Endothelial cell of umbilical vein (primary cell): Measurements from ENCODE around the gene RND1. TPM values are rescaled to one million over a fixed set of nuclear protein-coding genes. Genes with fewer than 3 reads are reported as not detected.

ENCODE experiments used
- polyA plus RNA-seq, 4 experiments: library from polyadenylated mRNA; depleted of rRNA in 3 of 4; stranded (reverse) in 3 of 4; unstranded in 1 of 4; fragments of >200 nt; gene quantifications; 2 replicates each; pipeline versions ENCODE4 v1.2.1 to v1.2.3, GENCODE V29; 2011 to 2012; ENCODE audit warnings: missing spikeins in 1 of 4
- small RNA-seq: library from RNA; depleted of rRNA; stranded (forward); fragments of <200 nt; gene quantifications from one replicate; pipeline ENCODE3, GENCODE V24; 2012; ENCODE audit warnings: low replicate concordance, low read depth; ENCODE audit not compliant: insufficient read depth, insufficient read length
- total RNA-seq: library from RNA; stranded (reverse); gene quantifications from 2 replicates; pipeline ENCODE4 v1.2.3, GENCODE V29; 2021

The RND1 gene
- total and polyA plus RNA-seq, 2 donors (not counting 3 experiments of a cell fraction or from before 2014, with no cell fraction given) = 4.0 to 9.9 TPM

Small RNAs within 50 kb of the gene (small RNA-seq; reads per million reads assigned to genes)
- gene AC073610.1 (not detected), gene RF00019 (not detected), gene RNU6-600P (not detected)

Other genes with a start within 250 kb of the RND1 start
- gene KANSL2, start 183.6 kb downstream of the RND1 start, total RNA-seq = 35.8 and 40.6 TPM in 2 replicates
- 27.3 and 30.5 TPM in 2 replicates for gene KANSL2, start 183.6 kb downstream of the RND1 start, polyA plus RNA-seq
- gene CCNT1, start 149.2 kb downstream of the RND1 start, total RNA-seq = 33.0 and 35.1 TPM in 2 replicates
- 9.7 and 10.6 TPM in 2 replicates for gene CCNT1, start 149.2 kb downstream of the RND1 start, polyA plus RNA-seq
- gene ADCY6, start 76.8 kb downstream of the RND1 start, total RNA-seq = 43.3 and 46.2 TPM in 2 replicates
- gene ADCY6, start 76.8 kb downstream of the RND1 start, polyA plus RNA-seq = 37.0 and 38.7 TPM in 2 replicates
- 61.8 and 64.2 TPM in 2 replicates for gene CACNB3, start 47.4 kb downstream of the RND1 start, total RNA-seq
- gene CACNB3, start 47.4 kb downstream of the RND1 start, polyA plus RNA-seq = 37.4 and 46.1 TPM in 2 replicates
- 101 and 107 TPM in 2 replicates for gene DDX23, start 13.7 kb downstream of the RND1 start, total RNA-seq
- 47.4 and 56.0 TPM in 2 replicates for gene DDX23, start 13.7 kb downstream of the RND1 start, polyA plus RNA-seq
- gene FKBP11, start 59.6 kb upstream of the RND1 start, total RNA-seq = 78.9 and 81.2 TPM in 2 replicates
- gene FKBP11, start 59.6 kb upstream of the RND1 start, polyA plus RNA-seq = 74.2 and 81.7 TPM in 2 replicates
- 172 and 187 TPM in 2 replicates for gene ARF3, start 91.6 kb upstream of the RND1 start, total RNA-seq
- 138 and 149 TPM in 2 replicates for gene ARF3, start 91.6 kb upstream of the RND1 start, polyA plus RNA-seq
- not detected in 2 replicates for gene WNT10B, start 105.9 kb upstream of the RND1 start, total RNA-seq
- gene WNT10B, start 105.9 kb upstream of the RND1 start, polyA plus RNA-seq = 0.04 and 0.14 TPM in 2 replicates
- gene WNT1, start 112.5 kb upstream of the RND1 start, total RNA-seq = not detected in 2 replicates
- not detected in 2 replicates for gene WNT1, start 112.5 kb upstream of the RND1 start, polyA plus RNA-seq
- 0.22 and 0.42 TPM in 2 replicates for gene DDN, start 133.5 kb upstream of the RND1 start, total RNA-seq
- 0.06 and 0.07 TPM in 2 replicates for gene DDN, start 133.5 kb upstream of the RND1 start, polyA plus RNA-seq
- 50.0 and 54.9 TPM in 2 replicates for gene PRKAG1, start 152.9 kb upstream of the RND1 start, total RNA-seq
- gene PRKAG1, start 152.9 kb upstream of the RND1 start, polyA plus RNA-seq = 52.1 and 59.5 TPM in 2 replicates
- 106 and 120 TPM in 2 replicates for gene KMT2D, start 194.9 kb upstream of the RND1 start, total RNA-seq
- 11.5 and 15.1 TPM in 2 replicates for gene KMT2D, start 194.9 kb upstream of the RND1 start, polyA plus RNA-seq
- 2.3 and 2.6 TPM in 2 replicates for gene RHEBL1, start 204.1 kb upstream of the RND1 start, total RNA-seq
- 2.2 and 2.7 TPM in 2 replicates for gene RHEBL1, start 204.1 kb upstream of the RND1 start, polyA plus RNA-seq
- gene DHH, start 228.9 kb upstream of the RND1 start, total RNA-seq = 3.3 and 3.9 TPM in 2 replicates
- gene DHH, start 228.9 kb upstream of the RND1 start, polyA plus RNA-seq = 2.9 and 4.2 TPM in 2 replicates
- 92.8 and 106 TPM in 2 replicates for gene LMBR1L, start 245.0 kb upstream of the RND1 start, total RNA-seq
- 78.3 and 99.1 TPM in 2 replicates for gene LMBR1L, start 245.0 kb upstream of the RND1 start, polyA plus RNA-seq